RWPE2 (cell line): ENCODE data around the gene STAM.

Experiments used
- ATAC-seq: fragments of 200-7000 bp; cut with Tn5 transposase; 3 replicates; pipeline ENCODE4 v1.9.1; 2021; ENCODE audit warnings: low read depth
- DNase-seq: peaks from one replicate; pipeline ENCODE4 v3.0.0-alpha.2; 2020; ENCODE audit warnings: low spot score
- H3K27ac ChIP-seq: fragments of 450-650 bp; 2 replicates; pipeline ENCODE4 v1.5.1; 2017; ENCODE audit warnings: mild to moderate bottlenecking; ENCODE audit not compliant: poor library complexity, severe bottlenecking
- H3K27me3 ChIP-seq: fragments of 250-450 bp; sonication (Bioruptor Pico); 2 replicates; pipeline ENCODE4 v1.5.1; 2021; ENCODE audit warnings: mild to moderate bottlenecking, moderate library complexity; ENCODE audit not compliant: insufficient read depth, poor library complexity, severe bottlenecking
- H3K36me3 ChIP-seq: fragments of 250-450 bp; sonication (Bioruptor Pico); 2 replicates; pipeline ENCODE4 v1.5.1; 2020; ENCODE audit warnings: low read depth, mild to moderate bottlenecking, moderate library complexity
- H3K4me1 ChIP-seq: fragments of 250-450 bp; sonication (Bioruptor Pico); 2 replicates; pipeline ENCODE4 v1.5.1; 2021; ENCODE audit warnings: mild to moderate bottlenecking, moderate library complexity; ENCODE audit not compliant: insufficient read depth, poor library complexity, severe bottlenecking
- H3K4me3 ChIP-seq: fragments of 250-450 bp; sonication (Bioruptor Pico); 2 replicates; pipeline ENCODE4 v1.5.1; 2021; ENCODE audit warnings: mild to moderate bottlenecking, moderate library complexity; ENCODE audit not compliant: severe bottlenecking
- H3K9me3 ChIP-seq: fragments of 250-450 bp; sonication (Bioruptor Pico); 2 replicates; pipeline ENCODE4 v1.5.1; 2021; ENCODE audit warnings: mild to moderate bottlenecking, moderate library complexity; ENCODE audit not compliant: severe bottlenecking
- CTCF ChIP-seq: fragments of 450-650 bp; IDR thresholded peaks from one replicate; pipeline ENCODE4 v1.5.1; 2017; ENCODE audit warnings: mild to moderate bottlenecking, moderate library complexity; ENCODE audit not compliant: poor library complexity, severe bottlenecking

Gene STAM

DNA sequence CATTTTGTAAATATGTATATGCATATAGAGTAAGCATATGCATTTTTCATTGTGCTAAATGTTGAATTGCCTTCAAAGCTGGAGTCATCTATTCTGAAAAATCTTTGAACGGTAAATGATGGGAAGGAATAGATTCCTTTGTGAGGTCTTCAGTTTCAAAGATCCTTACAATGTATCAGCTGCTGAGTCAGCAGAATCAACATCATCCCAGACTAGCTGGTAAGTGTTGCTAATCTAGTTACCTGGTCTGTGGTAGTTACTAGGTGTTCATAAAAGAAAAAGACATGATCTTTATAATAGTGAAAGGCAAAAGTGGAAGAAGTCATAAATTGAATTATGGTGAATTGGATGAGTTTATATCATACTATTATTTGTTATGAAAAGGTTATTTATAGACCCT lies 10.6 kb upstream of the STAM start:
- no peaks in the 10 kb centered on the region for H3K4me1 ChIP-seq
- no peak overlapping the region for H3K27ac ChIP-seq
- H3K9me3 ChIP-seq = no peaks in the 10 kb centered on the region
- no peaks in the 10 kb centered on the region for H3K36me3 ChIP-seq
- H3K27me3 ChIP-seq = no peaks in the 10 kb centered on the region
- no peak for DNase-seq
- no peak for ATAC-seq
- no peak overlapping the region for H3K4me3 ChIP-seq
- TF ChIP-seq CTCF = no peak

- Histone ChIP-seq H3K27ac (no peak overlapping the region), H3K36me3 (no peaks in the 10 kb centered on the region), H3K4me1 (peaks cover 8% of the 10 kb centered on the region), H3K27me3 (no peaks in the 10 kb centered on the region), H3K9me3 (no peaks in the 10 kb centered on the region), H3K4me3 (no peak overlapping the region)
- ATAC-seq = no peak
- TF ChIP-seq CTCF = no peak
- no peak for DNase-seq
Observed at GRCh38 chr10:17637869-17638268, 6.1 kb upstream of the STAM start.

GRCh38 chr10:17640331-17640816 lies 3.6 kb upstream of the STAM start:
- Histone ChIP-seq H3K36me3 (no peaks in the 10 kb centered on the region), H3K4me3 (no peak overlapping the region), H3K27ac (no peak overlapping the region), H3K27me3 (no peaks in the 10 kb centered on the region), H3K9me3 (no peaks in the 10 kb centered on the region), H3K4me1 (peaks cover 13% of the 10 kb centered on the region)
- ATAC-seq (no peak), DNase-seq (no peak)
- no peak for TF ChIP-seq CTCF

DNA sequence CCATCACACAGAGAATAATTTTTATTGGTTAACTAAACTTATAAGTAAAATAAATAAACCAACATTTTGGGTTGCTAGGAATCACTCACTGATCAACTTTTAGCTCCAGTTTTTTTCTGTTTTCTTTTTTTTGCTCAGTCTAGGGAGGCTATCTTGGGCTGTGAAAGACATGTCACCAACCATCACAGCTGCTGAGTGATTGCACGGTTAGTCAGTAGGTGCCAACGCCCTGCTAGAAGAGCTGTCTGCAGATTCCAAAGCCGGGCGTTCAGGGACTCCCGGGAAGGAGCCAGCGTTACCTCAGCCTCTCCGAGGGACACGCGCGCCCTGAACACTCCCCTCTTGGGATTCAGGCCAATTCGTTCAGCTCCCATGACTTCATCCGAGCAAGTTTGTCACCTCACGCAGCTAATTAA lies 604 bp upstream of the STAM start:
- peak overlapping the region; percentile 66 for H3K4me3 ChIP-seq
- peaks cover 25% of the 10 kb centered on the region for H3K4me1 ChIP-seq
- peak; percentile 73 for ATAC-seq
- peak overlapping the region; percentile 81 for H3K27ac ChIP-seq
- H3K9me3 ChIP-seq = no peaks in the 10 kb centered on the region
- no peak for TF ChIP-seq CTCF
- H3K27me3 ChIP-seq = no peaks in the 10 kb centered on the region
- peaks cover 17% of the 10 kb centered on the region; the same call in 1 of the 2 replicates for H3K36me3 ChIP-seq
- DNase-seq = peak; percentile 80

GRCh38 chr10:17644485-17644943 lies 563 bp downstream of the STAM start:
- Histone ChIP-seq H3K4me1 (peaks cover 25% of the 10 kb centered on the region), H3K27ac (peak overlapping the region; percentile 81), H3K4me3 (peak overlapping the region; percentile 66), H3K9me3 (no peaks in the 10 kb centered on the region), H3K27me3 (no peaks in the 10 kb centered on the region), H3K36me3 (peaks cover 18% of the 10 kb centered on the region)
- no peak for TF ChIP-seq CTCF
- DNase-seq (no peak), ATAC-seq (peak; percentile 30)
